Lung (tissue), 12 donors: Measurements from ENCODE around the gene DAPK2. TPM values are rescaled to one million over a fixed set of nuclear protein-coding genes. Genes with fewer than 3 reads are reported as not detected.

ENCODE experiments used
- ATAC-seq: fragments of 200-7000 bp; cut with Tn5 transposase; one replicate; pipeline ENCODE4 v1.9.1; 2020; ENCODE audit warnings: moderate number of reproducible peaks; ENCODE audit not compliant: insufficient read depth, low FRiP score
- DNase-seq, 3 donors: peaks; one replicate each; pipeline ENCODE4 v3.0.0-alpha.2; 2013 to 2017
- H3K27ac ChIP-seq, 2 donors: one replicate each; pipeline ENCODE4 v1.5.1; 2013; ENCODE audit warnings: mild to moderate bottlenecking in 2 of 2, moderate library complexity in 2 of 2, control low read depth in 1 of 2, inconsistent platforms in 1 of 2, low read depth in 1 of 2, low read length in 1 of 2
- H3K27me3 ChIP-seq, 3 donors: one replicate each; pipeline ENCODE4 v1.5.1; 2013; ENCODE audit warnings: low read length in 2 of 3; ENCODE audit not compliant: control insufficient read depth in 3 of 3, insufficient read depth in 3 of 3
- H3K36me3 ChIP-seq, 4 donors: one replicate each; pipeline ENCODE4 v1.5.1; 2013; ENCODE audit warnings: low read length in 4 of 4, mild to moderate bottlenecking in 1 of 4, moderate library complexity in 1 of 4; ENCODE audit not compliant: control insufficient read depth in 4 of 4, insufficient read depth in 4 of 4
- H3K4me1 ChIP-seq, 5 donors: one replicate each; pipeline ENCODE4 v1.5.1; 2013; ENCODE audit warnings: low read length in 5 of 5, mild to moderate bottlenecking in 2 of 5, moderate library complexity in 1 of 5; ENCODE audit not compliant: control insufficient read depth in 5 of 5, insufficient read depth in 5 of 5
- H3K4me3 ChIP-seq: one replicate; pipeline ENCODE4 v1.5.1; 2013; ENCODE audit warnings: mild to moderate bottlenecking, control low read depth, moderate library complexity
- H3K9ac ChIP-seq, 2 donors: one replicate each; pipeline ENCODE4 v1.5.1; 2013; ENCODE audit warnings: low read length in 2 of 2, control low read depth in 1 of 2; ENCODE audit not compliant: insufficient read depth in 1 of 2
- H3K9me3 ChIP-seq, 4 donors: one replicate each; pipeline ENCODE4 v1.5.1; 2013; ENCODE audit warnings: low read length in 3 of 4, mild to moderate bottlenecking in 1 of 4, moderate library complexity in 1 of 4; ENCODE audit not compliant: control insufficient read depth in 4 of 4, insufficient read depth in 3 of 4
- WGBS, 2 donors: extraction: QIAGEN DNeasy Blood & Tissue Kit; methylation state at CpG; one replicate each; pipeline ENCODE4 v1.1.7; 2013; 5-methylcytosine and 5-hydroxymethylcytosine counted together
- polyA plus RNA-seq, 2 donors: library from polyadenylated mRNA; stranded (reverse); fragments of 200-250 nt; gene quantifications; one replicate each; pipeline ENCODE4 v1.2.1, GENCODE V29; 2013
- total RNA-seq, 2 donors: library from RNA; depleted of rRNA in 1 of 2; stranded (reverse); fragments of >200 nt in 1 of 2; gene quantifications; one replicate each; pipeline ENCODE4 v1.2.1, GENCODE V29; 2014 to 2021
- TF ChIP-seq, protein P1 (sequence below): IDR thresholded peaks from 2 replicates; pipeline ENCODE4 v1.5.1; 2012; ENCODE audit warnings: mild to moderate bottlenecking; ENCODE audit errors: control extremely low read depth, extremely low read depth
- donor health status: control.
- donor health status: control.
- donor health status: Bipolar disorder and iron deficiency.
- donor health status: healthy.
- donor health status: DM: yes; HTN: yes; CAD: no.

The DAPK2 gene
- total and polyA plus RNA-seq, 4 donors, result 20.5 to 59.0 (median 49.1) TPM

- H3K4me1 ChIP-seq, result no peaks in the 10 kb centered on the region
- H3K4me3 ChIP-seq, result no peak overlapping the region
- TF ChIP-seq, protein P1, sequence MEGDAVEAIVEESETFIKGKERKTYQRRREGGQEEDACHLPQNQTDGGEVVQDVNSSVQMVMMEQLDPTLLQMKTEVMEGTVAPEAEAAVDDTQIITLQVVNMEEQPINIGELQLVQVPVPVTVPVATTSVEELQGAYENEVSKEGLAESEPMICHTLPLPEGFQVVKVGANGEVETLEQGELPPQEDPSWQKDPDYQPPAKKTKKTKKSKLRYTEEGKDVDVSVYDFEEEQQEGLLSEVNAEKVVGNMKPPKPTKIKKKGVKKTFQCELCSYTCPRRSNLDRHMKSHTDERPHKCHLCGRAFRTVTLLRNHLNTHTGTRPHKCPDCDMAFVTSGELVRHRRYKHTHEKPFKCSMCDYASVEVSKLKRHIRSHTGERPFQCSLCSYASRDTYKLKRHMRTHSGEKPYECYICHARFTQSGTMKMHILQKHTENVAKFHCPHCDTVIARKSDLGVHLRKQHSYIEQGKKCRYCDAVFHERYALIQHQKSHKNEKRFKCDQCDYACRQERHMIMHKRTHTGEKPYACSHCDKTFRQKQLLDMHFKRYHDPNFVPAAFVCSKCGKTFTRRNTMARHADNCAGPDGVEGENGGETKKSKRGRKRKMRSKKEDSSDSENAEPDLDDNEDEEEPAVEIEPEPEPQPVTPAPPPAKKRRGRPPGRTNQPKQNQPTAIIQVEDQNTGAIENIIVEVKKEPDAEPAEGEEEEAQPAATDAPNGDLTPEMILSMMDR, result no peak
- H3K36me3 ChIP-seq, result no peaks in the 10 kb centered on the region
- no peaks in the 10 kb centered on the region for H3K27me3 ChIP-seq
- no peak for ATAC-seq
- H3K27ac ChIP-seq, result no peak overlapping the region
- DNase-seq, result no peak
- 79 to 86% methylated on average over 2 of the region's 2 CpGs for WGBS, 2 donors
- no peak overlapping the region for H3K9ac ChIP-seq
- peaks cover 0 to 4% (median 0%) of the 10 kb centered on the region in 4 donors for H3K9me3 ChIP-seq
Observed at GRCh38 chr15:63869371-63870042, 176.8 kb downstream of the DAPK2 start.

DNA sequence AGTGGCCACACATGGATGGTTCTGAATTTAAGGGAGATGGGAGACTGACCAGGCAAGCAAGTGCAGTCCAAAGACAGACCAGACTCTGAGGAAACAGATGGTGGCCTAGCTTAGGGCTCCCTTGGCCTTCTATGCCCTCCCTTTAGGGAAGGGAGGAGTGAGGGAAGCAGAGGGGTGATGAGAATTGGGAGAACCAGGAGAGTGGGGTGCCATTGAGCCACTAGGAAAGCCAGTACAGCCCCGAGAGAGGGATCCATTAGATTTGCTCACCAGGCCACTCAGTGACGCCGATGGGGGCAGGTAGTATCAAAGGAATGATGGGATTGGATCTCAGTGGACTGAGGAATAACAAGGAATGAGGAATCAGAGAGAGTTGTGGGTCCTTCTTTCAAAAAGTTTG, 182.1 kb downstream of the DAPK2 start:
- no peaks in the 10 kb centered on the region for H3K9me3 ChIP-seq
- no peaks in the 10 kb centered on the region for H3K4me1 ChIP-seq
- 87 to 95% methylated on average over 3 of the region's 3 CpGs for WGBS, 2 donors
- no peak overlapping the region for H3K4me3 ChIP-seq
- no peak overlapping the region for H3K27ac ChIP-seq
- H3K27me3 ChIP-seq, result no peaks in the 10 kb centered on the region
- H3K36me3 ChIP-seq, result no peaks in the 10 kb centered on the region
- ATAC-seq (no peak), DNase-seq (no peak)
- TF ChIP-seq, protein P1, result no peak
- H3K9ac ChIP-seq, result no peak overlapping the region

- ATAC-seq, result no peak
Observed at GRCh38 chr15:63861946-63862517, 184.3 kb downstream of the DAPK2 start.

More at GRCh38 chr15:63861946-63862517, 184.3 kb downstream of the DAPK2 start:
- Histone ChIP-seq H3K4me3 (peak overlapping the region; percentile 10), H3K27ac (no peak overlapping the region), H3K9ac (no peak overlapping the region), H3K9me3 (no peaks in the 10 kb centered on the region), H3K4me1 (peaks cover 0 to 3% (median 0%) of the 10 kb centered on the region in 5 donors), H3K27me3 (no peaks in the 10 kb centered on the region), H3K36me3 (no peaks in the 10 kb centered on the region)
- TF ChIP-seq, protein P1, result no peak
- no peak for DNase-seq
- 99 to 100% methylated on average over 2 of the region's 2 CpGs for WGBS, 2 donors
